Measurements from ENCODE around the gene PPM1A. TPM values are rescaled to one million over a fixed set of nuclear protein-coding genes. Genes with fewer than 3 reads are reported as not detected.

The PPM1A gene
- total RNA-seq, 4 donors from 2014 or later = 47.7 to 68.2 (median 53.5) TPM

- no peak for TF ChIP-seq CTCF (IDR thresholded peaks at IDR 0.05; ENCODE audit: low read depth)
Measured at GRCh38 chr14:60238955-60239354, 10.1 kb upstream of the PPM1A start.

GRCh38 chr14:60240139-60240856 is 8.7 kb upstream of the PPM1A start:
- TF ChIP-seq CTCF (IDR thresholded peaks at IDR 0.05; ENCODE audit: low read depth) = no peak

- no peak for TF ChIP-seq CTCF (IDR thresholded peaks at IDR 0.05; ENCODE audit: low read depth)
Measured at GRCh38 chr14:60241091-60241490, 7.9 kb upstream of the PPM1A start.

GRCh38 chr14:60242429-60242828 is 6.6 kb upstream of the PPM1A start:
- no peak for TF ChIP-seq CTCF (IDR thresholded peaks at IDR 0.05; ENCODE audit: low read depth)

- no peak for TF ChIP-seq CTCF (IDR thresholded peaks at IDR 0.05; ENCODE audit: low read depth)
Measured at GRCh38 chr14:60245380-60246177, 3.4 kb upstream of the PPM1A start.

GRCh38 chr14:60247994-60248696 is 876 bp upstream of the PPM1A start:
- TF ChIP-seq CTCF (IDR thresholded peaks at IDR 0.05; ENCODE audit: low read depth) = no peak

Data from subcutaneous adipose tissue (tissue), 4 donors.